NCI-H2107 treated with DMSO at 0.1 percent for 48 hours (cell line): Measurements from ENCODE around the gene KCTD13.
"Not testable (repeated sequence)": the region's sequence is repeated elsewhere in the genome, so short reads cannot be mapped to it uniquely, and the experiment has no call there.

Source experiments
- DNase-seq: peaks from one replicate; lab custom pipeline; 2025; ENCODE audit not compliant: unreplicated experiment; lab: John Stamatoyannopoulos, UW

The KCTD13 gene

GRCh38 chr16:29883987-29884386 is 42.0 kb downstream of the KCTD13 start:
- no peak for DNase-seq

GRCh38 chr16:29881050-29881449 is 45.0 kb downstream of the KCTD13 start:
- no peak for DNase-seq

- DNase-seq: no peak
These were observed 47.9 kb downstream of the KCTD13 start for GRCh38 chr16:29878172-29878571.

GRCh38 chr16:29877266-29877961 is 48.6 kb downstream of the KCTD13 start:
- DNase-seq: no peak

GRCh38 chr16:29876594-29877249 is 49.3 kb downstream of the KCTD13 start:
- DNase-seq: no peak

GRCh38 chr16:29876217-29876593 is 49.8 kb downstream of the KCTD13 start:
- no peak for DNase-seq

- DNase-seq: no peak
These were observed 50.8 kb downstream of the KCTD13 start for GRCh38 chr16:29875206-29875605.

- DNase-seq: no peak
These were observed 52.7 kb downstream of the KCTD13 start for GRCh38 chr16:29873319-29873718.

- no peak for DNase-seq
These were observed 54.0 kb downstream of the KCTD13 start for GRCh38 chr16:29871822-29872546.

GRCh38 chr16:29869067-29869466 is 57.0 kb downstream of the KCTD13 start:
- DNase-seq: not testable (repeated sequence)

GRCh38 chr16:29868396-29869009 is 57.5 kb downstream of the KCTD13 start:
- no peak for DNase-seq

GRCh38 chr16:29864205-29864604 is 61.8 kb downstream of the KCTD13 start:
- no peak for DNase-seq

GRCh38 chr16:29863669-29863984 is 62.4 kb downstream of the KCTD13 start:
- no peak for DNase-seq

- DNase-seq: peak; percentile 86
These were observed 63.0 kb downstream of the KCTD13 start, which contains the start of gene CDIPT for GRCh38 chr16:29862884-29863668. CDIPT (minus strand) TSS chr16:29863226; CDS start chr16:29862857, 369 bp downstream.

- no peak for DNase-seq
These were observed 63.6 kb downstream of the KCTD13 start for GRCh38 chr16:29862383-29862883.

- DNase-seq: no peak
These were observed 65.8 kb downstream of the KCTD13 start for GRCh38 chr16:29860218-29860617.

- DNase-seq: no peak
These were observed 67.1 kb downstream of the KCTD13 start for GRCh38 chr16:29858974-29859373.

GRCh38 chr16:29858149-29858849 is 67.7 kb downstream of the KCTD13 start:
- no peak for DNase-seq

GRCh38 chr16:29857133-29857760 is 68.8 kb downstream of the KCTD13 start:
- DNase-seq: no peak
